ENCODE results near the gene NCOA1. TPM values are rescaled to one million over a fixed set of nuclear protein-coding genes. Genes with fewer than 3 reads are reported as not detected.

Gene NCOA1
- total and polyA plus RNA-seq, 10 of the 15 experiments (the other 5 are each of a cell fraction or from before 2014, with no cell fraction given) = 1.8 to 35.6 (median 6.1) TPM

- no peak for TF ChIP-seq BCL3 (IDR thresholded peaks at IDR 0.05; ENCODE audit: borderline replicate concordance, insufficient read depth, low read depth, low read length, poor library complexity, severe bottlenecking)
These were observed 181.5 kb downstream of the NCOA1 start (continued) for GRCh38 chr2:24672589-24672988.

- 98% methylated on average over 7 of the region's 7 CpGs for WGBS (ENCODE audit: insufficient coverage, insufficient replicate concordance, low lambda C conversion rate, missing lambda C conversion rate)
- CTCF ChIA-PET = no interaction called here
- SMC1A ChIA-PET (ENCODE audit: uncharacterized antibody, unreplicated experiment) = no interaction called here
- FAIRE-seq = no peak
- ATAC-seq = no peak
- intact Hi-C loops (cut with micrococcal nuclease; ENCODE audit: unreplicated experiment) = no loop called here
- Histone ChIP-seq H3K27me3 (replicated peaks in 1 of 2; ENCODE audit: control insufficient read depth in 2 of 2, insufficient read depth in 2 of 2, low read length in 1 of 2) (no peaks in the 10 kb centered on the region), H3K27ac (ENCODE audit: control insufficient read depth, insufficient read depth) (no peak overlapping the region), H3K4me1 (ENCODE audit: control insufficient read depth, insufficient read depth, low read length) (no peaks in the 10 kb centered on the region), H2AFZ (ENCODE audit: control insufficient read depth, low read depth, low read length) (no peak overlapping the region), H4K20me1 (ENCODE audit: control insufficient read depth, insufficient read depth) (no peaks in the 10 kb centered on the region), H3K9me3 (replicated peaks; ENCODE audit: control insufficient read depth, insufficient read depth, low read length) (no peaks in the 10 kb centered on the region), H3K4me2 (ENCODE audit: control insufficient read depth, insufficient read depth) (no peak overlapping the region), H3K9ac (ENCODE audit: control insufficient read depth, insufficient read depth, low read length) (no peak overlapping the region), H3K36me3 (ENCODE audit: control insufficient read depth in 2 of 2, insufficient read depth in 2 of 2, low read length in 1 of 2) (peaks cover 0 to 1% of the 10 kb centered on the region in 2 experiments; a peak in 2 of 4 replicates), H3K4me3 (no peak overlapping the region), H3K79me2 (ENCODE audit: control insufficient read depth, insufficient read depth, low read length) (no peaks in the 10 kb centered on the region)
- no peak for TF ChIP-seq BCL3 (IDR thresholded peaks at IDR 0.05; ENCODE audit: borderline replicate concordance, insufficient read depth, low read depth, low read length, poor library complexity, severe bottlenecking)
- no peak for TF ChIP-seq SRF (IDR thresholded peaks at IDR 0.05; ENCODE audit: low read depth in 2 of 2, low read length in 2 of 2)
- no peak for TF ChIP-seq BCLAF1 (IDR thresholded peaks at IDR 0.05)
- TF ChIP-seq SUZ12 (IDR thresholded peaks at IDR 0.05; ENCODE audit: unreplicated experiment) = no peak
- no peak for TF ChIP-seq MYB (IDR thresholded peaks at IDR 0.05; ENCODE audit: borderline replicate concordance, low read depth, low read length)
- no peak for TF ChIP-seq USF2 (IDR thresholded peaks at IDR 0.05; ENCODE audit: borderline replicate concordance, low read depth, low read length)
- TF ChIP-seq JUND (IDR thresholded peaks at IDR 0.05; ENCODE audit: low read depth, low read length) = no peak
- TF ChIP-seq SREBF2 (IDR thresholded peaks at IDR 0.05; ENCODE audit: low read length) = no peak
- no peak for TF ChIP-seq SMAD5 (IDR thresholded peaks at IDR 0.05; ENCODE audit: low read depth)
- BruUV-seq (replicated peaks) = no TSS peak
- DNase-seq (ENCODE audit: low read depth, low spot score) = no peak
- RAD21 ChIA-PET (ENCODE audit: unreplicated experiment) = no interaction called here
- in situ Hi-C loops (cut with MboI) = no loop called here
- POLR2A ChIA-PET = no interaction called here
These were observed 184.3 kb downstream of the NCOA1 start for GRCh38 chr2:24675338-24675737.

All from GM12878 (cell line).